ENCODE data around the gene MRPS6. TPM values are rescaled to one million over a fixed set of nuclear protein-coding genes. Genes with fewer than 3 reads are reported as not detected.

The MRPS6 gene
- total and polyA plus RNA-seq, 7 donors = 38.8 to 191 (median 80.0) TPM

DNA sequence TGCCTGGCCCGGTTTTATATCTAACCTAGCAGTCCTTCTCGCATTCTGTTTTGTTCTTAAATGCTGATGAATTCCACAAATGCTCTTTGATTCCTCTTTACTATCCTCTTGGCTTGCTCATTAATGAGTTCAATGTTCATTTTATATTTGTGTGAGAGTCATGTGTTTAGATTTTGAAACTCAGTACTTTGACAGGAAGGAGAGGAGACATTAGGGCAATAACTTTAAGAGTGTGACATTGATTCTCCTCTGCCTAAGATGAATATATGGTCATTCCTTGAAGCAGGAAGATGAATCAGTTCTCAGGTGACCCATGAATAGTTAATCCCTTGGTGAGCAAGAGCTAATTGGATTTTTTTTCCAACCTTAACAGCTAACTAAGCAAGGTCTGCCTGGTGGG, 84.1 kb downstream of the MRPS6 start:
- intact Hi-C loops (cut with DNase I) = no loop called here
- WGBS, 3 donors = 81 to 93% (median 93%) methylated on average over 2 of the region's 2 CpGs
- no peaks in the 10 kb centered on the region for H3K27me3 ChIP-seq (ENCODE audit: insufficient read depth in 3 of 3, low read length in 2 of 3)
- no peaks in the 10 kb centered on the region for H3K4me1 ChIP-seq
- H3K36me3 ChIP-seq (ENCODE audit: insufficient read depth in 1 of 2, low read depth in 1 of 2) = no peaks in the 10 kb centered on the region
- H3K27ac ChIP-seq = no peak overlapping the region
- ATAC-seq = no peak
- TF ChIP-seq, protein P1, sequence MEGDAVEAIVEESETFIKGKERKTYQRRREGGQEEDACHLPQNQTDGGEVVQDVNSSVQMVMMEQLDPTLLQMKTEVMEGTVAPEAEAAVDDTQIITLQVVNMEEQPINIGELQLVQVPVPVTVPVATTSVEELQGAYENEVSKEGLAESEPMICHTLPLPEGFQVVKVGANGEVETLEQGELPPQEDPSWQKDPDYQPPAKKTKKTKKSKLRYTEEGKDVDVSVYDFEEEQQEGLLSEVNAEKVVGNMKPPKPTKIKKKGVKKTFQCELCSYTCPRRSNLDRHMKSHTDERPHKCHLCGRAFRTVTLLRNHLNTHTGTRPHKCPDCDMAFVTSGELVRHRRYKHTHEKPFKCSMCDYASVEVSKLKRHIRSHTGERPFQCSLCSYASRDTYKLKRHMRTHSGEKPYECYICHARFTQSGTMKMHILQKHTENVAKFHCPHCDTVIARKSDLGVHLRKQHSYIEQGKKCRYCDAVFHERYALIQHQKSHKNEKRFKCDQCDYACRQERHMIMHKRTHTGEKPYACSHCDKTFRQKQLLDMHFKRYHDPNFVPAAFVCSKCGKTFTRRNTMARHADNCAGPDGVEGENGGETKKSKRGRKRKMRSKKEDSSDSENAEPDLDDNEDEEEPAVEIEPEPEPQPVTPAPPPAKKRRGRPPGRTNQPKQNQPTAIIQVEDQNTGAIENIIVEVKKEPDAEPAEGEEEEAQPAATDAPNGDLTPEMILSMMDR (IDR thresholded peaks at IDR 0.05) = no peak
- DNase-seq = no peak
- peaks cover 2% of the 10 kb centered on the region for H3K9me3 ChIP-seq
- H3K4me3 ChIP-seq = no peak overlapping the region

DNA sequence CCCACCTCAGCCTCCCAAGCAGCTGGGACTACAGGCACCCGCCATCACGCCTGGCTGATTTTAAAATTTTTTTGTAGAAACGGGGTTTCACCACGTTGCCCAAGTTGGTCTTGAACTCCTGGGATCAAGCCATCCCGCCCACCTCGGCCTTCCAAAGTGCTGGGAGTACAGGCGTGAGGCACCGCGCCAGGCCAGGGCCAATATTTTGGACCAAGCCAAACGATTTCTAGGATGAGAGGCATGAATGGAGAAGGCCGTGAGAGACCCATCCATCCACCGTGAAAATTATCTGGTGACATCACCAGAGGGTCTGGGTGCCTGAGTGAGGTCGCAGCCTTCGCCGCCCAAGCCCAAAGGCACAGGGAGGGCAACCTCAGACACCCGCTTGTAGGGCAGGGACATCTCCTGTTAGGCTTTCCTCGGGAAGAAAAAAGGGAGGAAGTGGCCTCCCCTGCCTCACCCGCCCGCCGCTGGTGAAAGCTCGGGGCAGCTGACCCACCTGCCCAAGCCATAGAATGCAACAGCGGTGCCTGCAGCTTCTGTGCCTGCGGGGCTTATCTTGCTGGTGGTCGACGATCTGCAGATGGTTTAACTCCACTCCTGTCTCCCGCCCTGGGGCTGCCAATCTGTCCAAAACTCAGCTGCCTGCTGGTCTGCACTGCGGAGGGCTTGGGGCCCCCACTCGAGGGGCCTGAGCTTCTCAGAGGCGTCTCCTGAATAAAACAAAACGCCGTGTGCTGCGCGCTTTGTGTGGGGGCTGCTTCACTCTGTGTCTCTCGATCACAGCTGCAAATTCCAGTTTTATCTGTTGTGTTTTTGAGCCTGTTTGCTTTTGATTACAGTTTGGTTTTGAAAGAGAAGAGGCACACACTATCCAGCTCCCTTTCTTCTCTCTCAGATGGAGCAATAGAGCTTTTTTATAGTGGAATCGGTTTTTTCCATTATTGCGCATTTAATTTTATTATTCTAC, 85.8 kb downstream of the MRPS6 start:
- H3K9me3 ChIP-seq = peaks cover 13% of the 10 kb centered on the region
- ATAC-seq = no peak
- no peak overlapping the region for H3K27ac ChIP-seq
- 91 to 92% (median 92%) methylated on average over 36 of the region's 36 CpGs for WGBS, 3 donors
- DNase-seq = no peak
- intact Hi-C loops (cut with DNase I) = no loop called here
- H3K4me3 ChIP-seq = no peak overlapping the region
- no peaks in the 10 kb centered on the region for H3K4me1 ChIP-seq
- TF ChIP-seq, protein P1 (IDR thresholded peaks at IDR 0.05) = no peak
- H3K36me3 ChIP-seq (ENCODE audit: insufficient read depth in 1 of 2, low read depth in 1 of 2) = no peaks in the 10 kb centered on the region
- no peaks in the 10 kb centered on the region for H3K27me3 ChIP-seq (ENCODE audit: insufficient read depth in 3 of 3, low read length in 2 of 3)

DNA sequence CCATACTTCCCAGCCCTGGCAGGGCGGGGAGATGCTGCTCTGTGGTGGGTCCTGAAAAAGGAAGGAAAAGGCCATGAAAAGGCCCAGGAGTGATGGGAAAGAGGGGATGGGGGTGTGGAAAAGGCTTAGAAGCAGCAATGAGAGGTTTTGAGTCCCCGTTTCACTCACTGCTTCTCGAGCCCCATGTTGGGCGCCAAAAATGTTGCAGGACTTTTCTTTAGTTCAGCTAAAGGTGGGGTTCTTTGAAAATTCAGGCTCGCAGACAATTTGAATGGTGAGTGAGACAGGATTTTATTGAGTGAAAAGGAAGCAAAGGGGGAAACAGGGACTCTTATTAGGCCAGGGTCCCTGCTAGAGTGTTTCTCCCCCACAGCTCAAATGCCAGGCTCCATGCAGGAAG, 93.1 kb downstream of the MRPS6 start:
- intact Hi-C loops (cut with DNase I) = no loop called here
- H3K4me3 ChIP-seq = no peak overlapping the region
- H3K36me3 ChIP-seq (ENCODE audit: insufficient read depth in 1 of 2, low read depth in 1 of 2) = no peaks in the 10 kb centered on the region
- no peaks in the 10 kb centered on the region for H3K27me3 ChIP-seq (ENCODE audit: insufficient read depth in 3 of 3, low read length in 2 of 3)
- DNase-seq (no peak), ATAC-seq (no peak)
- 92 to 95% (median 95%) methylated on average over 5 of the region's 5 CpGs for WGBS, 3 donors
- H3K4me1 ChIP-seq = no peaks in the 10 kb centered on the region
- TF ChIP-seq, protein P1 (IDR thresholded peaks at IDR 0.05) = no peak
- no peak overlapping the region for H3K27ac ChIP-seq
- peaks cover 54% of the 10 kb centered on the region for H3K9me3 ChIP-seq

DNA sequence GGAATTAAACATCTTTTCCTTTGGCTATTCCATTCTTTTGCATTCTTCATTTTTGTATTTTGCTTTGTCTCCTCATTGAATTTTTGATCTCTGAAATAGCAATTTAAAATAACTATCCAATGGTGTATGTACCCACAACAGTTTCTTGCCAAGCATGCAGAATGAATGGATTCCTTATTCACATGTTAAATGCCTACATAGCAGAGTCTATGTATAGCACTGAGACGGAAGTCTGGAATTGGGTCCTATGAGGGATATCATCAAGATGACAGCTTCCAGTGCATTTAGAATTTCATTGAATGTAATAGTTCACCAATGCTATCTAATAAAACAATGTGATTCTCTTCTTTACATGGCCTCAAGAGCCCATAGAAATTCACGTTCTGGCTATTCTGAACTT, 97.5 kb downstream of the MRPS6 start:
- no peaks in the 10 kb centered on the region for H3K4me1 ChIP-seq
- no peak overlapping the region for H3K27ac ChIP-seq
- WGBS, 3 donors = 70 to 82% (median 76%) methylated on average over 2 of the region's 2 CpGs
- H3K9me3 ChIP-seq = peaks cover 54% of the 10 kb centered on the region
- TF ChIP-seq, protein P1 (IDR thresholded peaks at IDR 0.05) = no peak
- ATAC-seq (no peak), DNase-seq (no peak)
- intact Hi-C loops (cut with DNase I) = no loop called here
- H3K36me3 ChIP-seq (ENCODE audit: insufficient read depth in 1 of 2, low read depth in 1 of 2) = no peaks in the 10 kb centered on the region
- no peaks in the 10 kb centered on the region for H3K27me3 ChIP-seq (ENCODE audit: insufficient read depth in 3 of 3, low read length in 2 of 3)
- H3K4me3 ChIP-seq = no peak overlapping the region
